Neural cell (in vitro differentiated cells): Measurements from ENCODE around the gene SPHK2. TPM values are rescaled to one million over a fixed set of nuclear protein-coding genes. Genes with fewer than 3 reads are reported as not detected.
A peak's percentile ranks its signal among the peaks of the same experiment; 100 is the strongest.

Experiments
- H2AFZ ChIP-seq: fragments of 200-600, 300-800 bp; sonication (generic), shearing (Covaris generic); 2 replicates; pipeline ENCODE4 v1.6.0; 2014; ENCODE audit warnings: low read depth, mild to moderate bottlenecking, antibody characterized with exemption, low read length, moderate library complexity
- H3F3A ChIP-seq: fragments of 200-600 bp; shearing (Covaris generic); 2 replicates; pipeline ENCODE4 v1.6.1; 2016; ENCODE audit warnings: mild to moderate bottlenecking, moderate library complexity, mixed read lengths, antibody characterized with exemption, low read length; ENCODE audit not compliant: insufficient read depth, poor library complexity, severe bottlenecking
- H3K27ac ChIP-seq: fragments of 200-600, 300-800 bp; sonication (generic), shearing (Covaris generic); 2 replicates; pipeline ENCODE4 v1.5.1; 2014; ENCODE audit warnings: mild to moderate bottlenecking, low read length, moderate library complexity
- H3K27me3 ChIP-seq: fragments of 300-800, 200-600 bp; sonication (generic), shearing (Covaris generic); 2 replicates; pipeline ENCODE4 v1.6.0; 2014; ENCODE audit warnings: mild to moderate bottlenecking, low read depth, low read length, moderate library complexity; ENCODE audit not compliant: insufficient read depth
- H3K36me3 ChIP-seq: fragments of 300-800, 200-600 bp; sonication (generic), shearing (Covaris generic); 2 replicates; pipeline ENCODE4 v1.5.1; 2014; ENCODE audit warnings: mild to moderate bottlenecking, antibody characterized with exemption, low read length, moderate library complexity; ENCODE audit not compliant: insufficient read depth
- H3K4me2 ChIP-seq: fragments of 300-800, 200-600 bp; sonication (generic), shearing (Covaris generic); 2 replicates; pipeline ENCODE4 v1.6.0; 2014; ENCODE audit warnings: mild to moderate bottlenecking, low read length
- H3K4me3 ChIP-seq: fragments of 300-800, 200-600 bp; sonication (generic), shearing (Covaris generic); 2 replicates; pipeline ENCODE4 v1.5.1; 2014; ENCODE audit warnings: mild to moderate bottlenecking, low read length, moderate library complexity
- H3K79me2 ChIP-seq: fragments of 200-600 bp; shearing (Covaris generic); replicated peaks from 2 replicates; pipeline ENCODE4 v1.6.0; 2014; ENCODE audit warnings: mild to moderate bottlenecking, low read length, moderate library complexity; ENCODE audit not compliant: insufficient read depth
- H3K9ac ChIP-seq: fragments of 300-800, 200-600 bp; sonication (generic), shearing (Covaris generic); 2 replicates; pipeline ENCODE4 v1.6.1; 2016; ENCODE audit warnings: mild to moderate bottlenecking, low read length, mixed read lengths
- H3K9me2 ChIP-seq: fragments of 200-600 bp; shearing (Covaris generic); 2 replicates; pipeline ENCODE4 v1.6.1; 2016; ENCODE audit warnings: mild to moderate bottlenecking, low read length, mixed read lengths; ENCODE audit not compliant: insufficient read depth
- H3K9me3 ChIP-seq: fragments of 200-600, 300-800 bp; sonication (generic), shearing (Covaris generic); 2 replicates; pipeline ENCODE4 v1.6.1; 2016; ENCODE audit warnings: mild to moderate bottlenecking, mixed run types, low read length, moderate library complexity, mixed read lengths
- H4K20me1 ChIP-seq: fragments of 200-600 bp; shearing (Covaris generic); 2 replicates; pipeline ENCODE4 v1.6.1; 2016; ENCODE audit warnings: mild to moderate bottlenecking, mixed run types; ENCODE audit not compliant: insufficient read depth
- EP300 ChIP-seq: fragments of 450-650 bp; conservative IDR thresholded peaks from 2 replicates; pipeline ENCODE4 v1.6.1; 2014; ENCODE audit warnings: antibody characterized with exemption, mild to moderate bottlenecking, moderate library complexity; ENCODE audit not compliant: poor library complexity, severe bottlenecking
- EZH2 ChIP-seq: fragments of 200-600, 300-800 bp; shearing (Covaris generic), sonication (generic); IDR thresholded peaks from 2 replicates; pipeline ENCODE4 v1.6.1; 2014; ENCODE audit warnings: antibody characterized with exemption, low read length, borderline replicate concordance, mild to moderate bottlenecking; ENCODE audit not compliant: insufficient read depth, poor library complexity, severe bottlenecking
- MXI1 ChIP-seq: fragments of 450-650 bp; conservative IDR thresholded peaks from 2 replicates; pipeline ENCODE4 v1.6.1; 2014; ENCODE audit warnings: antibody characterized with exemption, mild to moderate bottlenecking; ENCODE audit not compliant: poor library complexity, severe bottlenecking
- POLR2AphosphoS5 ChIP-seq: IDR thresholded peaks from 2 replicates; pipeline ENCODE4 v1.6.1; 2012
- RAD21 ChIP-seq: fragments of 450-650 bp; conservative IDR thresholded peaks from 2 replicates; pipeline ENCODE4 v1.6.1; 2014; ENCODE audit warnings: antibody characterized with exemption, mild to moderate bottlenecking, moderate library complexity
- REST ChIP-seq: IDR thresholded peaks from 2 replicates; pipeline ENCODE4 v1.6.1; 2012; ENCODE audit warnings: borderline replicate concordance
- SMC3 ChIP-seq: fragments of 450-650 bp; conservative IDR thresholded peaks from 2 replicates; pipeline ENCODE4 v1.6.1; 2014; ENCODE audit warnings: antibody characterized with exemption, mild to moderate bottlenecking, moderate library complexity; ENCODE audit not compliant: poor library complexity
- TAF1 ChIP-seq: IDR thresholded peaks from 2 replicates; pipeline ENCODE4 v1.6.1; 2012; ENCODE audit warnings: low read depth
- polyA plus RNA-seq: library from polyadenylated mRNA; depleted of rRNA; stranded (reverse); fragments of >200 nt; gene quantifications from 2 replicates; pipeline ENCODE4 v1.2.3, GENCODE V29; 2014
- TF ChIP-seq, protein P1 (sequence below): fragments of 450-650 bp; IDR thresholded peaks from 2 replicates; pipeline ENCODE4 v1.5.1; 2014; ENCODE audit warnings: antibody characterized with exemption, mild to moderate bottlenecking, moderate library complexity; ENCODE audit not compliant: poor library complexity, severe bottlenecking

Gene SPHK2
- polyA plus RNA-seq, 1 donor from 2014 or later: 22.6 TPM

GRCh38 chr19:48624791-48625723 lies 5.8 kb downstream of the SPHK2 start:
- no peak overlapping the region for H2AFZ ChIP-seq
- H3K4me3 ChIP-seq: peak overlapping the region; percentile 90
- peak overlapping the region; percentile 94 for H3K9ac ChIP-seq
- no peaks in the 10 kb centered on the region for H3K9me3 ChIP-seq
- peak overlapping the region; percentile 93 for H3K4me2 ChIP-seq
- TF ChIP-seq EP300 (no peak), POLR2AphosphoS5 (no peak), MXI1 (no peak), REST (no peak), SMC3 (no peak), RAD21 (no peak), TAF1 (no peak), EZH2 (no peak)
- TF ChIP-seq, protein P1, sequence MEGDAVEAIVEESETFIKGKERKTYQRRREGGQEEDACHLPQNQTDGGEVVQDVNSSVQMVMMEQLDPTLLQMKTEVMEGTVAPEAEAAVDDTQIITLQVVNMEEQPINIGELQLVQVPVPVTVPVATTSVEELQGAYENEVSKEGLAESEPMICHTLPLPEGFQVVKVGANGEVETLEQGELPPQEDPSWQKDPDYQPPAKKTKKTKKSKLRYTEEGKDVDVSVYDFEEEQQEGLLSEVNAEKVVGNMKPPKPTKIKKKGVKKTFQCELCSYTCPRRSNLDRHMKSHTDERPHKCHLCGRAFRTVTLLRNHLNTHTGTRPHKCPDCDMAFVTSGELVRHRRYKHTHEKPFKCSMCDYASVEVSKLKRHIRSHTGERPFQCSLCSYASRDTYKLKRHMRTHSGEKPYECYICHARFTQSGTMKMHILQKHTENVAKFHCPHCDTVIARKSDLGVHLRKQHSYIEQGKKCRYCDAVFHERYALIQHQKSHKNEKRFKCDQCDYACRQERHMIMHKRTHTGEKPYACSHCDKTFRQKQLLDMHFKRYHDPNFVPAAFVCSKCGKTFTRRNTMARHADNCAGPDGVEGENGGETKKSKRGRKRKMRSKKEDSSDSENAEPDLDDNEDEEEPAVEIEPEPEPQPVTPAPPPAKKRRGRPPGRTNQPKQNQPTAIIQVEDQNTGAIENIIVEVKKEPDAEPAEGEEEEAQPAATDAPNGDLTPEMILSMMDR: no peak
- H3K9me2 ChIP-seq: no peaks in the 10 kb centered on the region
- H3K79me2 ChIP-seq: peaks cover 16% of the 10 kb centered on the region
- no peaks in the 10 kb centered on the region for H4K20me1 ChIP-seq
- peaks cover 5% of the 10 kb centered on the region for H3F3A ChIP-seq
- no peaks in the 10 kb centered on the region for H3K27me3 ChIP-seq
- H3K36me3 ChIP-seq: no peaks in the 10 kb centered on the region
- H3K27ac ChIP-seq: peak overlapping the region; percentile 77

DNA sequence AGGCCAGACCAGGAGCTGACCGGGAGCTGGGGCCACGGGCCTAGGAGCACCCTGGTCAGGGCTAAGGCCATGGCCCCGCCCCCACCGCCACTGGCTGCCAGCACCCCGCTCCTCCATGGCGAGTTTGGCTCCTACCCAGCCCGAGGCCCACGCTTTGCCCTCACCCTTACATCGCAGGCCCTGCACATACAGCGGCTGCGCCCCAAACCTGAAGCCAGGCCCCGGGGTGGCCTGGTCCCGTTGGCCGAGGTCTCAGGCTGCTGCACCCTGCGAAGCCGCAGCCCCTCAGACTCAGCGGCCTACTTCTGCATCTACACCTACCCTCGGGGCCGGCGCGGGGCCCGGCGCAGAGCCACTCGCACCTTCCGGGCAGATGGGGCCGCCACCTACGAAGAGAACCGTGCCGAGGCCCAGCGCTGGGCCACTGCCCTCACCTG lies 6.6 kb downstream of the SPHK2 start:
- TF ChIP-seq REST: no peak
- no peak for TF ChIP-seq MXI1
- TF ChIP-seq EZH2: no peak
- no peak for TF ChIP-seq RAD21
- no peak for TF ChIP-seq TAF1
- no peak for TF ChIP-seq EP300
- TF ChIP-seq, protein P1: no peak
- no peak for TF ChIP-seq SMC3
- TF ChIP-seq POLR2AphosphoS5: no peak
- H3K9me3 ChIP-seq: no peaks in the 10 kb centered on the region
- peak overlapping the region; percentile 93 for H3K4me2 ChIP-seq
- no peak overlapping the region for H3K27ac ChIP-seq
- H3K27me3 ChIP-seq: no peaks in the 10 kb centered on the region
- no peaks in the 10 kb centered on the region for H3K9me2 ChIP-seq
- H4K20me1 ChIP-seq: no peaks in the 10 kb centered on the region
- H2AFZ ChIP-seq: no peak overlapping the region
- no peaks in the 10 kb centered on the region for H3K36me3 ChIP-seq
- peak overlapping the region; percentile 94 for H3K9ac ChIP-seq
- H3K79me2 ChIP-seq: peaks cover 16% of the 10 kb centered on the region
- peaks cover 5% of the 10 kb centered on the region for H3F3A ChIP-seq
- peak overlapping the region; percentile 90 for H3K4me3 ChIP-seq
